ENCODE results near the gene RCAN1.
"Not testable (repeated sequence)": the region's sequence is repeated elsewhere in the genome, so short reads cannot be mapped to it uniquely, and the experiment has no call there.

RCAN1 gene

GRCh38 chr21:34623516-34623915, 8.6 kb upstream of the RCAN1 start:
- DNase-seq, result no peak

GRCh38 chr21:34621434-34622350, 6.8 kb upstream of the RCAN1 start:
- DNase-seq, result no peak

GRCh38 chr21:34619841-34620665, 5.1 kb upstream of the RCAN1 start:
- no peak for DNase-seq

- no peak for DNase-seq
These were observed 4.0 kb upstream of the RCAN1 start for GRCh38 chr21:34618941-34619340.

- no peak for DNase-seq
These were observed 2.9 kb upstream of the RCAN1 start for GRCh38 chr21:34617753-34618339.

GRCh38 chr21:34615487-34615814, 538 bp upstream of the RCAN1 start:
- no peak for DNase-seq

GRCh38 chr21:34613679-34614627, 960 bp downstream of the RCAN1 start:
- DNase-seq, result peak; percentile 37

- no peak for DNase-seq
These were observed 2.4 kb downstream of the RCAN1 start for GRCh38 chr21:34612557-34612956.

GRCh38 chr21:34612056-34612455, 2.9 kb downstream of the RCAN1 start:
- no peak for DNase-seq

GRCh38 chr21:34611528-34611927, 3.4 kb downstream of the RCAN1 start:
- DNase-seq, result no peak

- DNase-seq, result no peak
These were observed 4.9 kb downstream of the RCAN1 start for GRCh38 chr21:34609933-34610549.

GRCh38 chr21:34609244-34609932, 5.5 kb downstream of the RCAN1 start:
- no peak for DNase-seq

GRCh38 chr21:34607376-34607775, 7.5 kb downstream of the RCAN1 start:
- not testable (repeated sequence) for DNase-seq

- DNase-seq, result no peak
These were observed 8.3 kb downstream of the RCAN1 start for GRCh38 chr21:34606621-34607020.

- no peak for DNase-seq
These were observed 8.9 kb downstream of the RCAN1 start for GRCh38 chr21:34606051-34606450.

- DNase-seq, result not testable (repeated sequence)
These were observed 10.0 kb downstream of the RCAN1 start for GRCh38 chr21:34604956-34605355.

- no peak for DNase-seq
These were observed 10.4 kb downstream of the RCAN1 start for GRCh38 chr21:34604556-34604955.

GRCh38 chr21:34603710-34604057, 11.2 kb downstream of the RCAN1 start:
- DNase-seq, result no peak

- peak; percentile 57 for DNase-seq
These were observed 11.8 kb downstream of the RCAN1 start for GRCh38 chr21:34603002-34603709.

GRCh38 chr21:34602061-34602460, 12.9 kb downstream of the RCAN1 start:
- no peak for DNase-seq

Data from right kidney (tissue), 1 donor.